Gastroesophageal sphincter (tissue), 3 donors: ENCODE data around the gene KLK11.

ENCODE experiments used
- CTCF ChIP-seq, 4 experiments: fragments of 200-600 bp in 2 of 4; fragments of 450-650 bp in 2 of 4; sonication (generic) in 1 of 4; IDR thresholded peaks; one replicate each; pipeline ENCODE4 v1.5.1; 2017 to 2019; ENCODE audit warnings: antibody characterized with exemption in 4 of 4, mild to moderate bottlenecking in 2 of 4, moderate library complexity in 2 of 4
- EP300 ChIP-seq: sonication (generic); formaldehyde crosslinking; IDR thresholded peaks from one replicate; pipeline ENCODE4 v1.6.1; 2017; ENCODE audit warnings: antibody characterized with exemption, mild to moderate bottlenecking
- POLR2A ChIP-seq, 2 donors: fragments of 450-650 bp; IDR thresholded peaks; one replicate each; pipeline ENCODE4 v1.6.1; 2017; ENCODE audit warnings: antibody characterized with exemption in 2 of 2, mild to moderate bottlenecking in 2 of 2, moderate library complexity in 1 of 2
- POLR2AphosphoS5 ChIP-seq: sonication (generic); formaldehyde crosslinking; IDR thresholded peaks from one replicate; pipeline ENCODE4 v1.6.1; 2017; ENCODE audit warnings: antibody characterized with exemption

- TF ChIP-seq EP300 (no peak), CTCF (IDR thresholded peaks at IDR 0.05) (no peak), POLR2A (IDR thresholded peaks at IDR 0.05) (no peak), POLR2AphosphoS5 (no peak)
These were observed at the start of gene KLK11 for GRCh38 chr19:51026554-51026831.
